C4-2B (cell line): ENCODE results near the gene WFDC12.

Source experiments
- ZFX ChIP-seq: fragments of 450-650 bp; IDR thresholded peaks from 2 replicates; pipeline ENCODE4 v1.6.1; 2017
- TF ChIP-seq, protein P1 (sequence below): fragments of 450-650 bp; conservative IDR thresholded peaks from 2 replicates; pipeline ENCODE4 v1.5.1; 2017; ENCODE audit warnings: mild to moderate bottlenecking

- TF ChIP-seq, protein P1, sequence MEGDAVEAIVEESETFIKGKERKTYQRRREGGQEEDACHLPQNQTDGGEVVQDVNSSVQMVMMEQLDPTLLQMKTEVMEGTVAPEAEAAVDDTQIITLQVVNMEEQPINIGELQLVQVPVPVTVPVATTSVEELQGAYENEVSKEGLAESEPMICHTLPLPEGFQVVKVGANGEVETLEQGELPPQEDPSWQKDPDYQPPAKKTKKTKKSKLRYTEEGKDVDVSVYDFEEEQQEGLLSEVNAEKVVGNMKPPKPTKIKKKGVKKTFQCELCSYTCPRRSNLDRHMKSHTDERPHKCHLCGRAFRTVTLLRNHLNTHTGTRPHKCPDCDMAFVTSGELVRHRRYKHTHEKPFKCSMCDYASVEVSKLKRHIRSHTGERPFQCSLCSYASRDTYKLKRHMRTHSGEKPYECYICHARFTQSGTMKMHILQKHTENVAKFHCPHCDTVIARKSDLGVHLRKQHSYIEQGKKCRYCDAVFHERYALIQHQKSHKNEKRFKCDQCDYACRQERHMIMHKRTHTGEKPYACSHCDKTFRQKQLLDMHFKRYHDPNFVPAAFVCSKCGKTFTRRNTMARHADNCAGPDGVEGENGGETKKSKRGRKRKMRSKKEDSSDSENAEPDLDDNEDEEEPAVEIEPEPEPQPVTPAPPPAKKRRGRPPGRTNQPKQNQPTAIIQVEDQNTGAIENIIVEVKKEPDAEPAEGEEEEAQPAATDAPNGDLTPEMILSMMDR: no peak
- no peak for TF ChIP-seq ZFX
Measured at GRCh38 chr20:45087097-45087790, 37.0 kb downstream of the WFDC12 start.
